GM23338 (cell line): ENCODE results near the gene GNAO1. TPM values are rescaled to one million over a fixed set of nuclear protein-coding genes. Genes with fewer than 3 reads are reported as not detected.

Experiments used
- ATAC-seq: fragments of 200-7000 bp; cut with Tn5 transposase; 3 replicates; pipeline ENCODE4 v1.9.1; 2020
- DNase-seq: peaks from one replicate; pipeline ENCODE4 v3.0.0-alpha.2; 2015; ENCODE audit warnings: low spot score
- H2AFZ ChIP-seq: fragments of 200-600 bp; sonication (generic); 2 replicates; pipeline ENCODE4 v1.8.0; 2016; ENCODE audit warnings: antibody characterized with exemption, mild to moderate bottlenecking, moderate library complexity
- H3F3A ChIP-seq: fragments of 200-600 bp; sonication (generic); replicated peaks from 2 replicates; pipeline ENCODE4 v1.8.0; 2017; ENCODE audit warnings: antibody characterized with exemption, mixed run types, low read depth
- H3K27ac ChIP-seq: fragments of 200-600 bp; sonication (generic); 2 replicates; pipeline ENCODE4 v1.6.1; 2016; ENCODE audit warnings: low read depth
- H3K27me3 ChIP-seq: fragments of 200-600 bp; sonication (generic); 2 replicates; pipeline ENCODE4 v1.8.0; 2016; ENCODE audit warnings: mild to moderate bottlenecking, mixed run types, moderate library complexity; ENCODE audit not compliant: insufficient read depth
- H3K36me3 ChIP-seq: fragments of 200-600 bp; sonication (generic); 2 replicates; pipeline ENCODE4 v1.8.0; 2016; ENCODE audit warnings: mild to moderate bottlenecking; ENCODE audit not compliant: insufficient read depth
- H3K4me1 ChIP-seq: fragments of 200-600 bp; sonication (generic); 2 replicates; pipeline ENCODE4 v1.8.0; 2016; ENCODE audit warnings: mild to moderate bottlenecking, moderate library complexity; ENCODE audit not compliant: insufficient read depth
- H3K4me2 ChIP-seq: fragments of 200-600 bp; sonication (generic); 2 replicates; pipeline ENCODE4 v1.7.1; 2017; ENCODE audit warnings: mixed run types
- H3K4me3 ChIP-seq: fragments of 200-600 bp; sonication (generic); 2 replicates; pipeline ENCODE4 v1.6.1; 2016; ENCODE audit warnings: mixed run types
- H3K79me2 ChIP-seq: fragments of 200-600 bp; sonication (generic); replicated peaks from 2 replicates; pipeline ENCODE4 v1.8.0; 2017; ENCODE audit warnings: mild to moderate bottlenecking; ENCODE audit not compliant: insufficient read depth
- H3K9me2 ChIP-seq: fragments of 200-600 bp; sonication (generic); 2 replicates; pipeline ENCODE4 v1.8.0; 2017; ENCODE audit not compliant: insufficient read depth
- H4K20me1 ChIP-seq: fragments of 200-600 bp; sonication (generic); replicated peaks from 2 replicates; pipeline ENCODE4 v1.8.0; 2017; ENCODE audit warnings: mild to moderate bottlenecking; ENCODE audit not compliant: insufficient read depth
- H3K27ac Mint-ChIP-seq: 2 replicates; pipeline ENCODE4 v1.8.0; 2020; ENCODE audit warnings: inconsistent platforms, mild to moderate bottlenecking, moderate library complexity, mixed read lengths
- H3K27me3 Mint-ChIP-seq: 3 replicates; pipeline ENCODE4 v1.8.0; 2022; ENCODE audit warnings: low read depth, mild to moderate bottlenecking, moderate library complexity, mixed read lengths, inconsistent platforms; ENCODE audit not compliant: insufficient read depth, poor library complexity
- H3K36me3 Mint-ChIP-seq: 3 replicates; pipeline ENCODE4 v1.8.0; 2021; ENCODE audit warnings: low read depth, mild to moderate bottlenecking, inconsistent platforms, moderate library complexity, mixed read lengths
- H3K4me1 Mint-ChIP-seq: 3 replicates; pipeline ENCODE4 v1.8.0; 2020; ENCODE audit warnings: mild to moderate bottlenecking, inconsistent platforms, mixed read lengths
- H3K4me3 Mint-ChIP-seq: 3 replicates; pipeline ENCODE4 v1.8.0; 2021; ENCODE audit warnings: moderate library complexity, mild to moderate bottlenecking, inconsistent platforms, mixed read lengths
- H3K9me3 Mint-ChIP-seq: 3 replicates; pipeline ENCODE4 v1.8.0; 2020; ENCODE audit warnings: moderate library complexity, mild to moderate bottlenecking, inconsistent platforms, mixed read lengths
- CREB1 ChIP-seq: fragments of 250-450 bp; sonication (Bioruptor Pico); IDR thresholded peaks from 2 replicates; pipeline ENCODE4 v1.5.0; 2020; ENCODE audit warnings: low read depth, mild to moderate bottlenecking, moderate library complexity
- ZNF114 ChIP-seq: fragments of 250-450 bp; sonication (Bioruptor Pico); IDR thresholded peaks from 2 replicates; pipeline ENCODE4 v1.5.0; 2020; ENCODE audit warnings: mild to moderate bottlenecking, moderate library complexity
- polyA plus RNA-seq: library from polyadenylated mRNA; unstranded; fragments of >200 nt; fragmentation: Nextera tagmentation; extraction: Ambion mirVana; gene quantifications from 2 replicates; pipeline ENCODE4 v1.2.1, GENCODE V29; 2016
- total RNA-seq: library from RNA; depleted of rRNA; stranded (reverse); fragments of >200 nt; shearing (Covaris generic); gene quantifications from 2 replicates; pipeline ENCODE4 v1.2.3, GENCODE V29; 2014
- TF ChIP-seq, protein P1 (sequence below), 2 experiments: fragments of 200-600 bp in 1 of 2; sonication (generic) in 1 of 2; conservative IDR thresholded peaks; 2 replicates each; pipeline versions ENCODE4 v1.5.1 to v1.6.1; 2016 to 2017; ENCODE audit warnings: antibody characterized with exemption in 2 of 2, low read depth in 2 of 2, mild to moderate bottlenecking in 2 of 2, moderate library complexity in 1 of 2
- TF ChIP-seq, protein P2 (sequence below): IDR thresholded peaks from 2 replicates; pipeline ENCODE4 v1.6.1; 2016; ENCODE audit warnings: antibody characterized with exemption

Gene GNAO1
- total and polyA plus RNA-seq, 2 experiments from 2014 or later: 6.5 to 24.8 TPM

- Mint-ChIP-seq H3K27me3 (peaks cover 4% of the 10 kb centered on the region), H3K4me1 (peaks cover 38% of the 10 kb centered on the region), H3K4me3 (peak overlapping the region; percentile 74), H3K9me3 (no peaks in the 10 kb centered on the region), H3K27ac (peak overlapping the region; percentile 92), H3K36me3 (no peaks in the 10 kb centered on the region)
- Histone ChIP-seq H4K20me1 (no peaks in the 10 kb centered on the region), H3K4me2 (peak overlapping the region; percentile 74), H3K9me2 (no peaks in the 10 kb centered on the region), H3K27me3 (no peaks in the 10 kb centered on the region), H3F3A (no peaks in the 10 kb centered on the region; the same call in 1 of the 2 replicates), H3K27ac (peak overlapping the region; percentile 70), H3K4me1 (peaks cover 23% of the 10 kb centered on the region), H3K79me2 (no peaks in the 10 kb centered on the region), H2AFZ (peak overlapping the region; percentile 96), H3K4me3 (peak overlapping the region; percentile 46), H3K36me3 (no peaks in the 10 kb centered on the region)
- DNase-seq (peak; percentile 92), ATAC-seq (peak; percentile 94)
- TF ChIP-seq, protein P1, sequence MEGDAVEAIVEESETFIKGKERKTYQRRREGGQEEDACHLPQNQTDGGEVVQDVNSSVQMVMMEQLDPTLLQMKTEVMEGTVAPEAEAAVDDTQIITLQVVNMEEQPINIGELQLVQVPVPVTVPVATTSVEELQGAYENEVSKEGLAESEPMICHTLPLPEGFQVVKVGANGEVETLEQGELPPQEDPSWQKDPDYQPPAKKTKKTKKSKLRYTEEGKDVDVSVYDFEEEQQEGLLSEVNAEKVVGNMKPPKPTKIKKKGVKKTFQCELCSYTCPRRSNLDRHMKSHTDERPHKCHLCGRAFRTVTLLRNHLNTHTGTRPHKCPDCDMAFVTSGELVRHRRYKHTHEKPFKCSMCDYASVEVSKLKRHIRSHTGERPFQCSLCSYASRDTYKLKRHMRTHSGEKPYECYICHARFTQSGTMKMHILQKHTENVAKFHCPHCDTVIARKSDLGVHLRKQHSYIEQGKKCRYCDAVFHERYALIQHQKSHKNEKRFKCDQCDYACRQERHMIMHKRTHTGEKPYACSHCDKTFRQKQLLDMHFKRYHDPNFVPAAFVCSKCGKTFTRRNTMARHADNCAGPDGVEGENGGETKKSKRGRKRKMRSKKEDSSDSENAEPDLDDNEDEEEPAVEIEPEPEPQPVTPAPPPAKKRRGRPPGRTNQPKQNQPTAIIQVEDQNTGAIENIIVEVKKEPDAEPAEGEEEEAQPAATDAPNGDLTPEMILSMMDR (conservative IDR thresholded peaks at IDR 0.05; ENCODE audit: low read depth in 2 of 2): peak; percentile 81 to 82
- TF ChIP-seq CREB1 (CRISPR knock-in tag): 0 out of 2 replicates have a peak, but pooled peaks have one; percentile 2
- TF ChIP-seq, protein P2, sequence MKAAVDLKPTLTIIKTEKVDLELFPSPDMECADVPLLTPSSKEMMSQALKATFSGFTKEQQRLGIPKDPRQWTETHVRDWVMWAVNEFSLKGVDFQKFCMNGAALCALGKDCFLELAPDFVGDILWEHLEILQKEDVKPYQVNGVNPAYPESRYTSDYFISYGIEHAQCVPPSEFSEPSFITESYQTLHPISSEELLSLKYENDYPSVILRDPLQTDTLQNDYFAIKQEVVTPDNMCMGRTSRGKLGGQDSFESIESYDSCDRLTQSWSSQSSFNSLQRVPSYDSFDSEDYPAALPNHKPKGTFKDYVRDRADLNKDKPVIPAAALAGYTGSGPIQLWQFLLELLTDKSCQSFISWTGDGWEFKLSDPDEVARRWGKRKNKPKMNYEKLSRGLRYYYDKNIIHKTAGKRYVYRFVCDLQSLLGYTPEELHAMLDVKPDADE: no peak
Measured at GRCh38 chr16:56356276-56357240, 165.3 kb downstream of the GNAO1 start.

GRCh38 chr16:56357241-56357764 lies 166.0 kb downstream of the GNAO1 start:
- ATAC-seq (peak; percentile 20), DNase-seq (peak; percentile 8)
- Histone ChIP-seq H3K79me2 (no peaks in the 10 kb centered on the region), H3K9me2 (no peaks in the 10 kb centered on the region), H2AFZ (peak overlapping the region; percentile 84), H3K36me3 (no peaks in the 10 kb centered on the region), H3K27me3 (no peaks in the 10 kb centered on the region), H4K20me1 (no peaks in the 10 kb centered on the region), H3F3A (no peaks in the 10 kb centered on the region; the same call in 1 of the 2 replicates), H3K4me1 (peaks cover 23% of the 10 kb centered on the region), H3K4me2 (peak overlapping the region; percentile 74), H3K27ac (peak overlapping the region; percentile 70; the same call in 1 of the 2 replicates), H3K4me3 (peak overlapping the region; percentile 46; the same call in 1 of the 2 replicates)
- H3K4me1 Mint-ChIP-seq: peaks cover 38% of the 10 kb centered on the region
- no peak for TF ChIP-seq ZNF114
- peak overlapping the region; percentile 92 for H3K27ac Mint-ChIP-seq
- H3K4me3 Mint-ChIP-seq: peak overlapping the region; percentile 74; the same call in 1 of the 3 replicates
- H3K27me3 Mint-ChIP-seq: peaks cover 4% of the 10 kb centered on the region
- H3K9me3 Mint-ChIP-seq: no peaks in the 10 kb centered on the region
- H3K36me3 Mint-ChIP-seq: peaks cover under 1% of the 10 kb centered on the region; the same call in 1 of the 3 replicates
